Muscle of leg (tissue), 11 donors: Measurements from ENCODE around the gene KCNIP3. TPM values are rescaled to one million over a fixed set of nuclear protein-coding genes. Genes with fewer than 3 reads are reported as not detected.
A peak's percentile ranks its signal among the peaks of the same experiment; 100 is the strongest.

Source experiments
- DNase-seq: peaks from one replicate; pipeline ENCODE4 v3.0.0; 2013
- H3K27ac ChIP-seq: one replicate; pipeline ENCODE4 v1.5.1; 2013; ENCODE audit warnings: mild to moderate bottlenecking, low read length, control low read depth
- H3K27me3 ChIP-seq: one replicate; pipeline ENCODE4 v1.6.1; 2013; ENCODE audit warnings: low read length; ENCODE audit not compliant: control insufficient read depth, insufficient read depth
- H3K36me3 ChIP-seq: one replicate; pipeline ENCODE4 v1.6.1; 2013; ENCODE audit warnings: low read length; ENCODE audit not compliant: control insufficient read depth, insufficient read depth
- H3K4me1 ChIP-seq: one replicate; pipeline ENCODE4 v1.6.1; 2013; ENCODE audit warnings: low read length; ENCODE audit not compliant: control insufficient read depth, insufficient read depth
- H3K4me3 ChIP-seq: one replicate; pipeline ENCODE4 v1.5.1; 2013; ENCODE audit warnings: low read length, control low read depth
- H3K9me3 ChIP-seq: replicated peaks from 2 replicates; pipeline ENCODE4 v1.6.1; 2013; ENCODE audit warnings: low read depth, low read length; ENCODE audit not compliant: control insufficient read depth
- WGBS: methylation state at CpG from one replicate; pipeline ENCODE4 v1.1.5; 2013; ENCODE audit warnings: missing lambda C conversion rate; ENCODE audit not compliant: insufficient coverage; 5-methylcytosine and 5-hydroxymethylcytosine counted together
- polyA plus RNA-seq, 8 donors: library from polyadenylated mRNA; unstranded; fragments of 120-200 nt; gene quantifications; one replicate each; pipeline versions ENCODE4 v1.2.1 to v1.2.3, GENCODE V29; 2013; ENCODE audit warnings: inconsistent platforms in 1 of 8, low replicate concordance in 1 of 8; ENCODE audit not compliant: insufficient read length in 8 of 8, insufficient read depth in 1 of 8
- total RNA-seq: library from RNA; stranded (reverse); fragments of 120-200 nt; gene quantifications from one replicate; pipeline ENCODE4 v1.2.4, GENCODE V29; 2013

KCNIP3 gene
- total and polyA plus RNA-seq, 9 donors: 5.5 to 8.9 (median 6.9) TPM

- Histone ChIP-seq H3K36me3 (no peaks in the 10 kb centered on the region), H3K27me3 (no peaks in the 10 kb centered on the region), H3K4me1 (peaks cover 89% of the 10 kb centered on the region), H3K27ac (peak overlapping the region; percentile 77), H3K9me3 (no peaks in the 10 kb centered on the region), H3K4me3 (no peak overlapping the region)
- DNase-seq: peak; percentile 88
- WGBS: 64% methylated on average over 16 of the region's 19 CpGs
These were observed 6.2 kb downstream of the KCNIP3 start for GRCh38 chr2:95303191-95303919.

- 56% methylated on average over 11 of the region's 15 CpGs for WGBS
These were observed 8.4 kb downstream of the KCNIP3 start for GRCh38 chr2:95305380-95306061.

GRCh38 chr2:95306336-95306895, 9.3 kb downstream of the KCNIP3 start:
- H3K4me1 ChIP-seq: peaks cover 75% of the 10 kb centered on the region
- H3K27ac ChIP-seq: no peak overlapping the region
- no peaks in the 10 kb centered on the region for H3K27me3 ChIP-seq
- H3K4me3 ChIP-seq: no peak overlapping the region
- DNase-seq: no peak
- no peaks in the 10 kb centered on the region for H3K36me3 ChIP-seq
- 74% methylated on average over 8 of the region's 10 CpGs for WGBS
- H3K9me3 ChIP-seq: no peaks in the 10 kb centered on the region

More at GRCh38 chr2:95305380-95306061, 8.4 kb downstream of the KCNIP3 start:
- Histone ChIP-seq H3K27ac (no peak overlapping the region), H3K36me3 (no peaks in the 10 kb centered on the region), H3K9me3 (no peaks in the 10 kb centered on the region), H3K4me1 (peaks cover 82% of the 10 kb centered on the region), H3K27me3 (no peaks in the 10 kb centered on the region), H3K4me3 (no peak overlapping the region)
- DNase-seq: no peak

GRCh38 chr2:95307036-95307435, 9.9 kb downstream of the KCNIP3 start:
- H3K36me3 ChIP-seq: no peaks in the 10 kb centered on the region
- WGBS: 60% methylated on average over 3 of the region's 5 CpGs
- H3K27me3 ChIP-seq: no peaks in the 10 kb centered on the region
- H3K27ac ChIP-seq: no peak overlapping the region
- no peak overlapping the region for H3K4me3 ChIP-seq
- peaks cover 69% of the 10 kb centered on the region for H3K4me1 ChIP-seq
- no peaks in the 10 kb centered on the region for H3K9me3 ChIP-seq
- DNase-seq: no peak

- no peaks in the 10 kb centered on the region for H3K9me3 ChIP-seq
- H3K27me3 ChIP-seq: no peaks in the 10 kb centered on the region
- WGBS: 100% methylated on average over 2 of the region's 8 CpGs
- no peak overlapping the region for H3K27ac ChIP-seq
- DNase-seq: no peak
- H3K4me1 ChIP-seq: peaks cover 66% of the 10 kb centered on the region
- H3K4me3 ChIP-seq: no peak overlapping the region
- no peaks in the 10 kb centered on the region for H3K36me3 ChIP-seq
These were observed 10.7 kb downstream of the KCNIP3 start for GRCh38 chr2:95307878-95308277.

GRCh38 chr2:95308426-95308990, 11.4 kb downstream of the KCNIP3 start:
- Histone ChIP-seq H3K36me3 (no peaks in the 10 kb centered on the region), H3K4me3 (no peak overlapping the region), H3K9me3 (no peaks in the 10 kb centered on the region), H3K27ac (no peak overlapping the region), H3K27me3 (no peaks in the 10 kb centered on the region), H3K4me1 (peaks cover 64% of the 10 kb centered on the region)
- 74% methylated on average over 10 of the region's 12 CpGs for WGBS
- no peak for DNase-seq

GRCh38 chr2:95309599-95309998, 12.5 kb downstream of the KCNIP3 start:
- no peak for DNase-seq
- Histone ChIP-seq H3K27me3 (no peaks in the 10 kb centered on the region), H3K9me3 (no peaks in the 10 kb centered on the region), H3K4me1 (peaks cover 63% of the 10 kb centered on the region), H3K4me3 (no peak overlapping the region), H3K36me3 (no peaks in the 10 kb centered on the region), H3K27ac (no peak overlapping the region)
- 72% methylated on average over 7 of the region's 8 CpGs for WGBS

GRCh38 chr2:95310216-95310615, 13.1 kb downstream of the KCNIP3 start:
- no peaks in the 10 kb centered on the region for H3K36me3 ChIP-seq
- peaks cover 63% of the 10 kb centered on the region for H3K4me1 ChIP-seq
- no peaks in the 10 kb centered on the region for H3K9me3 ChIP-seq
- no peak overlapping the region for H3K27ac ChIP-seq
- H3K4me3 ChIP-seq: no peak overlapping the region
- no peak for DNase-seq
- 51% methylated on average over 5 of the region's 8 CpGs for WGBS
- no peaks in the 10 kb centered on the region for H3K27me3 ChIP-seq

- Histone ChIP-seq H3K36me3 (no peaks in the 10 kb centered on the region), H3K4me1 (peaks cover 61% of the 10 kb centered on the region), H3K9me3 (no peaks in the 10 kb centered on the region), H3K27ac (no peak overlapping the region), H3K4me3 (no peak overlapping the region), H3K27me3 (no peaks in the 10 kb centered on the region)
- 78% methylated on average over 4 of the region's 4 CpGs for WGBS
- DNase-seq: no peak
These were observed 13.5 kb downstream of the KCNIP3 start for GRCh38 chr2:95310651-95311050.
